ENCODE data around the gene PRKN.

- TF ChIP-seq CTCF (IDR thresholded peaks at IDR 0.05) (no peak), ZFX (IDR thresholded peaks at IDR 0.05; ENCODE audit: borderline replicate concordance) (no peak)
Observed at GRCh38 chr6:162478192-162478671, 249.3 kb downstream of the PRKN start.

Measured in 22Rv1 (cell line).